22Rv1 (cell line): ENCODE measurements around the gene MCOLN1.

Experiments
- H3K27ac ChIP-seq: fragments of 450-650 bp; 2 replicates; pipeline ENCODE4 v1.5.1; 2017
- CTCF ChIP-seq: fragments of 450-650 bp; IDR thresholded peaks from 2 replicates; pipeline ENCODE4 v1.5.1; 2017; ENCODE audit warnings: mild to moderate bottlenecking
- ZFX ChIP-seq: fragments of 450-650 bp; IDR thresholded peaks from 2 replicates; pipeline ENCODE4 v1.6.1; 2017; ENCODE audit warnings: antibody characterized with exemption, borderline replicate concordance

MCOLN1 gene

GRCh38 chr19:7556696-7557315, 34.4 kb downstream of the MCOLN1 start:
- no peak overlapping the region for H3K27ac ChIP-seq
- no peak for TF ChIP-seq CTCF

GRCh38 chr19:7558667-7559066, 36.2 kb downstream of the MCOLN1 start:
- H3K27ac ChIP-seq, result no peak overlapping the region
- no peak for TF ChIP-seq CTCF
- no peak for TF ChIP-seq ZFX

- no peak overlapping the region for H3K27ac ChIP-seq
- TF ChIP-seq ZFX, result no peak
- no peak for TF ChIP-seq CTCF
Measured at GRCh38 chr19:7559102-7559501, 36.7 kb downstream of the MCOLN1 start.

- TF ChIP-seq ZFX (no peak), CTCF (no peak)
- H3K27ac ChIP-seq, result no peak overlapping the region
Measured at GRCh38 chr19:7560255-7560654, 37.8 kb downstream of the MCOLN1 start.

- TF ChIP-seq CTCF (no peak), ZFX (no peak)
- no peak overlapping the region for H3K27ac ChIP-seq
Measured at GRCh38 chr19:7561325-7561724, 38.9 kb downstream of the MCOLN1 start.

GRCh38 chr19:7562646-7563393, 40.4 kb downstream of the MCOLN1 start:
- TF ChIP-seq ZFX, result no peak
- no peak for TF ChIP-seq CTCF
- no peak overlapping the region for H3K27ac ChIP-seq

GRCh38 chr19:7564866-7565265, 42.4 kb downstream of the MCOLN1 start:
- TF ChIP-seq ZFX (no peak), CTCF (no peak)
- H3K27ac ChIP-seq, result no peak overlapping the region
